Measurements from ENCODE around the gene MACF1.

GRCh38 chr1:39440856-39441255 is 236.4 kb downstream of the MACF1 start:
- TF ChIP-seq TAF1 (IDR thresholded peaks at IDR 0.05; ENCODE audit: low read depth, low read length) (no peak), POLR2A (IDR thresholded peaks at IDR 0.05; ENCODE audit: low read depth, low read length) (no peak), POLR2AphosphoS5 (IDR thresholded peaks at IDR 0.05; ENCODE audit: low read depth, low read length) (no peak), POU2F2 (IDR thresholded peaks at IDR 0.05; ENCODE audit: low read depth, low read length) (no peak), SPI1 (IDR thresholded peaks at IDR 0.05; ENCODE audit: low read depth, low read length) (no peak)

Data from GM12891 (cell line).